Stimulated activated CD4-positive, alpha-beta T cell treated with anti-CD3 and anti-CD28 coated beads, TNF-alpha, amount 100 ng/mL, for 4 hours (primary cell): Measurements from ENCODE around the gene ITGB1BP1.

Experiments
- DNase-seq, 3 experiments: peaks; one replicate each; pipeline ENCODE4 v3.0.0-alpha.2; 2020; ENCODE audit warnings: low read depth in 3 of 3

The ITGB1BP1 gene

GRCh38 chr2:9423100-9423921 lies at the start of gene ITGB1BP1, which contains the start of gene CPSF3:
ITGB1BP1 (minus strand) TSS chr2:9423528; CDS start chr2:9418697, 4,831 bp downstream.
CPSF3 (plus strand) TSS chr2:9423654; CDS start chr2:9423774, 120 bp downstream.
- peak; percentile 91 to 94 (median 94) for DNase-seq

- DNase-seq, result no peak
These were observed 49.2 kb upstream of the ITGB1BP1 start for GRCh38 chr2:9472511-9472910.

- no peak for DNase-seq
These were observed 47.9 kb upstream of the ITGB1BP1 start for GRCh38 chr2:9471206-9471605.

GRCh38 chr2:9467687-9468086 lies 44.4 kb upstream of the ITGB1BP1 start:
- no peak for DNase-seq

- DNase-seq, result no peak
These were observed 42.9 kb upstream of the ITGB1BP1 start for GRCh38 chr2:9466147-9466683.

- no peak for DNase-seq
These were observed 41.8 kb upstream of the ITGB1BP1 start for GRCh38 chr2:9465170-9465569.

GRCh38 chr2:9463698-9464034 lies 40.3 kb upstream of the ITGB1BP1 start:
- no peak for DNase-seq

GRCh38 chr2:9462886-9463697 lies 39.8 kb upstream of the ITGB1BP1 start:
- DNase-seq, result no peak

- DNase-seq, result no peak
These were observed 39.0 kb upstream of the ITGB1BP1 start for GRCh38 chr2:9462313-9462712.

- no peak for DNase-seq
These were observed 37.8 kb upstream of the ITGB1BP1 start for GRCh38 chr2:9461079-9461478.

- DNase-seq, result no peak
These were observed 37.2 kb upstream of the ITGB1BP1 start for GRCh38 chr2:9460441-9461017.

- no peak for DNase-seq
These were observed 27.9 kb upstream of the ITGB1BP1 start for GRCh38 chr2:9451231-9451630.

GRCh38 chr2:9445089-9445488 lies 21.8 kb upstream of the ITGB1BP1 start:
- DNase-seq, result no peak

- DNase-seq, result no peak
These were observed 20.2 kb upstream of the ITGB1BP1 start for GRCh38 chr2:9443526-9443925.

GRCh38 chr2:9441556-9441955 lies 18.2 kb upstream of the ITGB1BP1 start:
- DNase-seq, result no peak

GRCh38 chr2:9440058-9440727 lies 16.9 kb upstream of the ITGB1BP1 start:
- no peak for DNase-seq

- DNase-seq, result no peak
These were observed 16.2 kb upstream of the ITGB1BP1 start for GRCh38 chr2:9439536-9439935.

GRCh38 chr2:9434489-9434888 lies 11.2 kb upstream of the ITGB1BP1 start:
- no peak for DNase-seq

GRCh38 chr2:9430316-9431293 lies 7.3 kb upstream of the ITGB1BP1 start:
- DNase-seq, result no peak

- no peak for DNase-seq
These were observed 5.7 kb upstream of the ITGB1BP1 start for GRCh38 chr2:9428965-9429577.
